ENCODE results near the gene RFX1.

DNA sequence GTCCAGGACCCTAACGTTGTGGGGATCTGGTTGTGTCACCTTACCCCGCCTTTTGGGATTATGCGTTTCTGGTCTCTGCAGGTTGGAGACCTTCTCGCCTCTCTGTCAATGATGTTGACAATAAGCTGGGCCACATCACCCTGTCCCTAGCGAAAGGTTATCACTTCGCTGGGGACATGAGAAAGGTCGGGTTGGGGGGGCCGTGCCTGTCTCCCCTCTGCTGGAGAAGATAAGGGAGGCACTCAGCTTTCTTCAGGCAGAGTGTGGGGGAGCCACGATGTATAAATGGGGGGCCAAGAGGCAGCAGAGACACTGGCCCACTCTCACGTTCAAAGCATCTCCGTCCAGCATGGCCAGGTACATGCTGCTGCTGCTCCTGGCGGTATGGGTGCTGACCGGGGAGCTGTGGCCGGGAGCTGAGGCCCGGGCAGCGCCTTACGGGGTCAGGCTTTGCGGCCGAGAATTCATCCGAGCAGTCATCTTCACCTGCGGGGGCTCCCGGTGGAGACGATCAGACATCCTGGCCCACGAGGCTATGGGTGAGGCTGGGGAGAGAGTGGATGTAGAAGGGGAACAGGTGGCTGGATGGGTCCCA lies 21.8 kb upstream of the RFX1 start, which contains the start of gene RLN3:
- TF ChIP-seq CTCF (conservative IDR thresholded peaks at IDR 0.05; ENCODE audit: low read depth in 2 of 2) (no peak), EZH2phosphoT487 (IDR thresholded peaks at IDR 0.05; ENCODE audit: unreplicated experiment) (no peak), EZH2 (IDR thresholded peaks at IDR 0.05; ENCODE audit: low read depth, unreplicated experiment) (no peak), POLR2AphosphoS5 (IDR thresholded peaks at IDR 0.05; ENCODE audit: low read depth) (no peak), ZNF114 (CRISPR knock-in tag; IDR thresholded peaks at IDR 0.05) (no peak), NANOG (IDR thresholded peaks at IDR 0.05; ENCODE audit: borderline replicate concordance) (no peak), JUNB (IDR thresholded peaks at IDR 0.05; ENCODE audit: unreplicated experiment) (no peak), CREB1 (CRISPR knock-in tag; IDR thresholded peaks at IDR 0.05; ENCODE audit: low read depth) (no peak)
- TF ChIP-seq, protein P1, sequence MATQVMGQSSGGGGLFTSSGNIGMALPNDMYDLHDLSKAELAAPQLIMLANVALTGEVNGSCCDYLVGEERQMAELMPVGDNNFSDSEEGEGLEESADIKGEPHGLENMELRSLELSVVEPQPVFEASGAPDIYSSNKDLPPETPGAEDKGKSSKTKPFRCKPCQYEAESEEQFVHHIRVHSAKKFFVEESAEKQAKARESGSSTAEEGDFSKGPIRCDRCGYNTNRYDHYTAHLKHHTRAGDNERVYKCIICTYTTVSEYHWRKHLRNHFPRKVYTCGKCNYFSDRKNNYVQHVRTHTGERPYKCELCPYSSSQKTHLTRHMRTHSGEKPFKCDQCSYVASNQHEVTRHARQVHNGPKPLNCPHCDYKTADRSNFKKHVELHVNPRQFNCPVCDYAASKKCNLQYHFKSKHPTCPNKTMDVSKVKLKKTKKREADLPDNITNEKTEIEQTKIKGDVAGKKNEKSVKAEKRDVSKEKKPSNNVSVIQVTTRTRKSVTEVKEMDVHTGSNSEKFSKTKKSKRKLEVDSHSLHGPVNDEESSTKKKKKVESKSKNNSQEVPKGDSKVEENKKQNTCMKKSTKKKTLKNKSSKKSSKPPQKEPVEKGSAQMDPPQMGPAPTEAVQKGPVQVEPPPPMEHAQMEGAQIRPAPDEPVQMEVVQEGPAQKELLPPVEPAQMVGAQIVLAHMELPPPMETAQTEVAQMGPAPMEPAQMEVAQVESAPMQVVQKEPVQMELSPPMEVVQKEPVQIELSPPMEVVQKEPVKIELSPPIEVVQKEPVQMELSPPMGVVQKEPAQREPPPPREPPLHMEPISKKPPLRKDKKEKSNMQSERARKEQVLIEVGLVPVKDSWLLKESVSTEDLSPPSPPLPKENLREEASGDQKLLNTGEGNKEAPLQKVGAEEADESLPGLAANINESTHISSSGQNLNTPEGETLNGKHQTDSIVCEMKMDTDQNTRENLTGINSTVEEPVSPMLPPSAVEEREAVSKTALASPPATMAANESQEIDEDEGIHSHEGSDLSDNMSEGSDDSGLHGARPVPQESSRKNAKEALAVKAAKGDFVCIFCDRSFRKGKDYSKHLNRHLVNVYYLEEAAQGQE (IDR thresholded peaks at IDR 0.05; ENCODE audit: unreplicated experiment): no peak
- TF ChIP-seq, protein P2, sequence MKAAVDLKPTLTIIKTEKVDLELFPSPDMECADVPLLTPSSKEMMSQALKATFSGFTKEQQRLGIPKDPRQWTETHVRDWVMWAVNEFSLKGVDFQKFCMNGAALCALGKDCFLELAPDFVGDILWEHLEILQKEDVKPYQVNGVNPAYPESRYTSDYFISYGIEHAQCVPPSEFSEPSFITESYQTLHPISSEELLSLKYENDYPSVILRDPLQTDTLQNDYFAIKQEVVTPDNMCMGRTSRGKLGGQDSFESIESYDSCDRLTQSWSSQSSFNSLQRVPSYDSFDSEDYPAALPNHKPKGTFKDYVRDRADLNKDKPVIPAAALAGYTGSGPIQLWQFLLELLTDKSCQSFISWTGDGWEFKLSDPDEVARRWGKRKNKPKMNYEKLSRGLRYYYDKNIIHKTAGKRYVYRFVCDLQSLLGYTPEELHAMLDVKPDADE (IDR thresholded peaks at IDR 0.05): no peak
